C4-2B (cell line): Measurements from ENCODE around the gene PSMB8.

Experiments
- CTCF ChIP-seq: fragments of 450-650 bp; conservative IDR thresholded peaks from 2 replicates; pipeline ENCODE4 v1.5.1; 2017; ENCODE audit warnings: mild to moderate bottlenecking
- ZFX ChIP-seq: fragments of 450-650 bp; IDR thresholded peaks from 2 replicates; pipeline ENCODE4 v1.6.1; 2017

GRCh38 chr6:32836873-32837272, 7.0 kb downstream of the PSMB8 start:
- TF ChIP-seq CTCF (no peak), ZFX (no peak)
